Measurements from ENCODE around the gene PTPN5.

The PTPN5 gene

GRCh38 chr11:18715476-18715875 lies 76.1 kb downstream of the PTPN5 start:
- no peak overlapping the region for H3K27ac ChIP-seq (ENCODE audit: insufficient read depth, low read depth, low read length, poor library complexity, severe bottlenecking)
- no peaks in the 10 kb centered on the region for H3K36me3 ChIP-seq (ENCODE audit: control insufficient read depth, insufficient read depth, low read length)
- no peaks in the 10 kb centered on the region for H3K4me1 ChIP-seq (ENCODE audit: control insufficient read depth, insufficient read depth, low read length)
- WGBS, 2 experiments = 76 to 78% methylated on average over 7 of the region's 7 CpGs
- H3K27me3 ChIP-seq (ENCODE audit: control insufficient read depth, insufficient read depth, low read length, poor library complexity, severe bottlenecking) = peaks cover 22% of the 10 kb centered on the region
- no peak overlapping the region for H3K4me3 ChIP-seq (ENCODE audit: insufficient read depth, low read depth, low read length)
- no peaks in the 10 kb centered on the region for H3K9me3 ChIP-seq (ENCODE audit: control insufficient read depth, low read length)

DNA sequence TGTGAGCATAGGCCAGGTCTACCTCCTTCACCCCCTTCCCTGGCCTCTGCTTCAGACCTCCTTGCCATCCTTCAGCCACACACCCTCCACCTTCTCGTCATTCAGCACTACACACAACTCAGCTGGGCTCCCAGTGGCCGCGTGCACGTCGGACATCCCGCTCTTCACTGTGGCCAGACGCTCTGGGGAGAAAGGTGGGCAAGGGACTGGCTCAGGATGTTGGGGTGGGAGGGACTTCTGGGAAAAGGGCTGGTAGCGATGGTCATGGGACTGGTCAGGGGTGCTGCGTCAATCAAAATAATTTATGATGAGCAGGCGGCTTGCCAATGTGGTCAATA lies 77.2 kb downstream of the PTPN5 start:
- Histone ChIP-seq H3K36me3 (ENCODE audit: control insufficient read depth, insufficient read depth, low read length) (no peaks in the 10 kb centered on the region), H3K4me1 (ENCODE audit: control insufficient read depth, insufficient read depth, low read length) (no peaks in the 10 kb centered on the region), H3K4me3 (ENCODE audit: insufficient read depth, low read depth, low read length) (no peak overlapping the region), H3K27ac (ENCODE audit: insufficient read depth, low read depth, low read length, poor library complexity, severe bottlenecking) (no peak overlapping the region), H3K27me3 (ENCODE audit: control insufficient read depth, insufficient read depth, low read length, poor library complexity, severe bottlenecking) (peaks cover 18% of the 10 kb centered on the region), H3K9me3 (ENCODE audit: control insufficient read depth, low read length) (no peaks in the 10 kb centered on the region)
- 83 to 84% methylated on average over 10 of the region's 10 CpGs for WGBS, 2 experiments

GRCh38 chr11:18713646-18714442 lies 77.8 kb downstream of the PTPN5 start:
- H3K27me3 ChIP-seq (ENCODE audit: control insufficient read depth, insufficient read depth, low read length, poor library complexity, severe bottlenecking) = peaks cover 21% of the 10 kb centered on the region
- H3K9me3 ChIP-seq (ENCODE audit: control insufficient read depth, low read length) = no peaks in the 10 kb centered on the region
- H3K36me3 ChIP-seq (ENCODE audit: control insufficient read depth, insufficient read depth, low read length) = no peaks in the 10 kb centered on the region
- no peak overlapping the region for H3K27ac ChIP-seq (ENCODE audit: insufficient read depth, low read depth, low read length, poor library complexity, severe bottlenecking)
- no peaks in the 10 kb centered on the region for H3K4me1 ChIP-seq (ENCODE audit: control insufficient read depth, insufficient read depth, low read length)
- no peak overlapping the region for H3K4me3 ChIP-seq (ENCODE audit: insufficient read depth, low read depth, low read length)
- 90 to 91% methylated on average over 26 of the region's 26 CpGs for WGBS, 2 experiments

- Histone ChIP-seq H3K4me1 (ENCODE audit: control insufficient read depth, insufficient read depth, low read length) (no peaks in the 10 kb centered on the region), H3K36me3 (ENCODE audit: control insufficient read depth, insufficient read depth, low read length) (no peaks in the 10 kb centered on the region), H3K27me3 (ENCODE audit: control insufficient read depth, insufficient read depth, low read length, poor library complexity, severe bottlenecking) (peaks cover 15% of the 10 kb centered on the region), H3K9me3 (ENCODE audit: control insufficient read depth, low read length) (no peaks in the 10 kb centered on the region), H3K27ac (ENCODE audit: insufficient read depth, low read depth, low read length, poor library complexity, severe bottlenecking) (no peak overlapping the region), H3K4me3 (ENCODE audit: insufficient read depth, low read depth, low read length) (no peak overlapping the region)
- WGBS, 2 experiments = 82 to 86% methylated on average over 5 of the region's 5 CpGs
Observed at GRCh38 chr11:18710545-18710944, 81.1 kb downstream of the PTPN5 start.

- Histone ChIP-seq H3K9me3 (ENCODE audit: control insufficient read depth, low read length) (no peaks in the 10 kb centered on the region), H3K4me3 (ENCODE audit: insufficient read depth, low read depth, low read length) (no peak overlapping the region), H3K27ac (ENCODE audit: insufficient read depth, low read depth, low read length, poor library complexity, severe bottlenecking) (no peak overlapping the region), H3K27me3 (ENCODE audit: control insufficient read depth, insufficient read depth, low read length, poor library complexity, severe bottlenecking) (peaks cover 20% of the 10 kb centered on the region), H3K4me1 (ENCODE audit: control insufficient read depth, insufficient read depth, low read length) (no peaks in the 10 kb centered on the region), H3K36me3 (ENCODE audit: control insufficient read depth, insufficient read depth, low read length) (no peaks in the 10 kb centered on the region)
- 89 to 90% methylated on average over 4 of the region's 4 CpGs for WGBS, 2 experiments
Observed at GRCh38 chr11:18709414-18709813, 82.2 kb downstream of the PTPN5 start.

DNA sequence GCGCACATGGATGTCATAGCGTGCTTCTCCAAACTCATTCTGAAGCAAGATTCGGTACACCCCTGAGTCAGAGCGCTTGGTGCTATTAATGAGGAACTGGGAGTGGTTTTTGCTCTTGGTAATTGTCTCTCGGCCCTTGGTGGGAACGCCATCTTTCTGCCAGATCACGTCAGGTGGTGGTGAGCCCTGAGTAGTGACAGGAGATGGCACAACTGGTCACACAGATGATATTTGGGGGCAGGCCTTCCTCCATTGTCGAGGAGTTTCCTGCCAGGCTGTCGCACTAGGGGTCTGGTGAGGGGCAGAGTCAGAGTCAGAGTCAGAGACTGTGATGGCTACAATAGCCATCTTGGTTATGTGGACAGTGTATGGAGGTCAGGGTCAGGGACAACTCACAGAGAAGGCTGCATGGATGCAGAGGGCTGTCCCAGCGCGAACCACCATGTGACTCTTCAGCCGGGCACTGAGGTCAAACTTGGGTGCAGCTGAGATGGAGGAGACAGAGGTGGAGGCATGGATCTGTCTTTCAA lies 83.7 kb downstream of the PTPN5 start:
- H3K27ac ChIP-seq (ENCODE audit: insufficient read depth, low read depth, low read length, poor library complexity, severe bottlenecking) = no peak overlapping the region
- H3K36me3 ChIP-seq (ENCODE audit: control insufficient read depth, insufficient read depth, low read length) = no peaks in the 10 kb centered on the region
- peaks cover 20% of the 10 kb centered on the region for H3K27me3 ChIP-seq (ENCODE audit: control insufficient read depth, insufficient read depth, low read length, poor library complexity, severe bottlenecking)
- no peaks in the 10 kb centered on the region for H3K4me1 ChIP-seq (ENCODE audit: control insufficient read depth, insufficient read depth, low read length)
- H3K4me3 ChIP-seq (ENCODE audit: insufficient read depth, low read depth, low read length) = no peak overlapping the region
- 93% methylated on average over 12 of the region's 12 CpGs for WGBS, 2 experiments
- no peaks in the 10 kb centered on the region for H3K9me3 ChIP-seq (ENCODE audit: control insufficient read depth, low read length)

- H3K4me3 ChIP-seq (ENCODE audit: insufficient read depth, low read depth, low read length) = no peak overlapping the region
- no peaks in the 10 kb centered on the region for H3K9me3 ChIP-seq (ENCODE audit: control insufficient read depth, low read length)
- H3K36me3 ChIP-seq (ENCODE audit: control insufficient read depth, insufficient read depth, low read length) = no peaks in the 10 kb centered on the region
- H3K4me1 ChIP-seq (ENCODE audit: control insufficient read depth, insufficient read depth, low read length) = no peaks in the 10 kb centered on the region
- H3K27ac ChIP-seq (ENCODE audit: insufficient read depth, low read depth, low read length, poor library complexity, severe bottlenecking) = no peak overlapping the region
- WGBS, 2 experiments = 73 to 77% methylated on average over 34 of the region's 34 CpGs
- H3K27me3 ChIP-seq (ENCODE audit: control insufficient read depth, insufficient read depth, low read length, poor library complexity, severe bottlenecking) = peaks cover 17% of the 10 kb centered on the region
Observed at GRCh38 chr11:18706330-18707243, 85.0 kb downstream of the PTPN5 start.

GRCh38 chr11:18705651-18706281 lies 85.8 kb downstream of the PTPN5 start:
- H3K4me1 ChIP-seq (ENCODE audit: control insufficient read depth, insufficient read depth, low read length) = no peaks in the 10 kb centered on the region
- peak overlapping the region; percentile 25 for H3K4me3 ChIP-seq (ENCODE audit: insufficient read depth, low read depth, low read length)
- 73 to 76% methylated on average over 46 of the region's 46 CpGs for WGBS, 2 experiments
- no peaks in the 10 kb centered on the region for H3K36me3 ChIP-seq (ENCODE audit: control insufficient read depth, insufficient read depth, low read length)
- no peak overlapping the region for H3K27ac ChIP-seq (ENCODE audit: insufficient read depth, low read depth, low read length, poor library complexity, severe bottlenecking)
- H3K9me3 ChIP-seq (ENCODE audit: control insufficient read depth, low read length) = no peaks in the 10 kb centered on the region
- peaks cover 19% of the 10 kb centered on the region for H3K27me3 ChIP-seq (ENCODE audit: control insufficient read depth, insufficient read depth, low read length, poor library complexity, severe bottlenecking)

DNA sequence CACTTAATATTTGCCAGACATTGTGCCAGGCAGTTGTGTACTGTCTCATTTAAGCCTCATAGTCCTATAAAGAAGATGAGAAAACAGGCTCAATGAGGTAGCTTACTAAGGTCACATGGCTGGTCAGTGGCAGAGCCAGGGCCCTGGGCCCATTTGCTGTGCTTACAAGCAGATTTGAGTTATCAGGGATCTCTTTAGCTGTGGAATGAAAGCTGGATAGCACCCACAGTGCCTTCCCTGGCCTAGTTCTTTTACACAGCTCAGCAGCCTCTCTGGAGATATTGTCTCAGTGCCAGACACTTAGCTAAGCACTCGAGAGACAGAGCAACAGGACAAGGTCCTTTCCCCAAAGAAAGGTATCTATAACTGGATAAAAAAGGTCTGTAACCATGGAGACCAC lies 86.9 kb downstream of the PTPN5 start:
- Histone ChIP-seq H3K4me3 (ENCODE audit: insufficient read depth, low read depth, low read length) (no peak overlapping the region), H3K9me3 (ENCODE audit: control insufficient read depth, low read length) (no peaks in the 10 kb centered on the region), H3K4me1 (ENCODE audit: control insufficient read depth, insufficient read depth, low read length) (no peaks in the 10 kb centered on the region), H3K36me3 (ENCODE audit: control insufficient read depth, insufficient read depth, low read length) (no peaks in the 10 kb centered on the region), H3K27me3 (ENCODE audit: control insufficient read depth, insufficient read depth, low read length, poor library complexity, severe bottlenecking) (peaks cover 30% of the 10 kb centered on the region), H3K27ac (ENCODE audit: insufficient read depth, low read depth, low read length, poor library complexity, severe bottlenecking) (no peak overlapping the region)
- 81 to 89% methylated on average over 1 of the region's 1 CpG for WGBS, 2 experiments
